Panc1 (cell line): ENCODE results near the gene ANGPTL3. TPM values are rescaled to one million over a fixed set of nuclear protein-coding genes. Genes with fewer than 3 reads are reported as not detected.

Experiments
- ATAC-seq: fragments of 200-7000 bp; cut with Tn5 transposase; 2 replicates; pipeline ENCODE4 v1.9.1; 2020; ENCODE audit warnings: mild to moderate bottlenecking, moderate library complexity
- BruUV-seq: library from RNA; stranded (reverse); fragments of 400-500 nt; replicated peaks from 2 replicates; lab custom pipeline; 2021; lab: Mats Ljungman, UMichigan
- CTCF ChIA-PET: fragments of 300-600 bp; sonication (Branson Sonifier 250); formaldehyde crosslinking; loops from one replicate; lab custom pipeline; 2022; ENCODE audit warnings: antibody characterized with exemption; lab: Charles Lee
- POLR2A ChIA-PET: fragments of 300-600 bp; sonication (Branson Sonifier 250); formaldehyde crosslinking; loops from one replicate; lab custom pipeline; 2022; ENCODE audit warnings: antibody characterized with exemption; lab: Charles Lee
- DNase-seq: peaks from one replicate; pipeline ENCODE4 v3.0.0-alpha.2; 2010; ENCODE audit warnings: low read depth, low spot score
- H3K27ac ChIP-seq: 2 replicates; pipeline ENCODE4 v1.5.1; 2011; ENCODE audit warnings: mild to moderate bottlenecking, low read length, inconsistent platforms
- H3K27me3 ChIP-seq: fragments of 200-500 bp; sonication (Bioruptor generic); 2 replicates; pipeline ENCODE4 v1.6.0; 2014; ENCODE audit warnings: low read length, inconsistent platforms; ENCODE audit not compliant: control insufficient read depth, insufficient read depth
- H3K36me3 ChIP-seq: fragments of 200-500 bp; sonication (Bioruptor generic); 2 replicates; pipeline ENCODE4 v1.5.1; 2014; ENCODE audit warnings: inconsistent platforms, mild to moderate bottlenecking, low read length, moderate library complexity; ENCODE audit not compliant: control insufficient read depth, insufficient read depth
- H3K4me1 ChIP-seq: 2 replicates; pipeline ENCODE4 v1.5.1; 2011; ENCODE audit warnings: inconsistent platforms, mild to moderate bottlenecking, low read length, moderate library complexity; ENCODE audit not compliant: control insufficient read depth, insufficient read depth
- H3K4me3 ChIP-seq, 2 experiments: 2 replicates each; pipeline ENCODE4 v1.5.1; 2011 to 2012; ENCODE audit warnings: low read depth in 2 of 2, low read length in 2 of 2, mild to moderate bottlenecking in 2 of 2, inconsistent platforms in 1 of 2, moderate library complexity in 1 of 2
- H3K9me3 ChIP-seq: fragments of 200-500 bp; sonication (Bioruptor generic); 2 replicates; pipeline ENCODE4 v1.5.1; 2014; ENCODE audit warnings: low read depth, mild to moderate bottlenecking, inconsistent platforms, low read length, moderate library complexity; ENCODE audit not compliant: control insufficient read depth, insufficient read depth
- POLR2AphosphoS5 ChIP-seq: IDR thresholded peaks from 2 replicates; pipeline ENCODE4 v1.6.1; 2012; ENCODE audit warnings: mild to moderate bottlenecking, low read depth, low read length, moderate library complexity
- REST ChIP-seq, 2 experiments: IDR thresholded peaks; 2 replicates each; pipeline ENCODE4 v1.6.1; 2011 to 2012; ENCODE audit warnings: low read depth in 2 of 2, control low read depth in 1 of 2, low read length in 1 of 2, mild to moderate bottlenecking in 1 of 2, moderate library complexity in 1 of 2; ENCODE audit not compliant: insufficient read depth in 1 of 2
- SIN3A ChIP-seq: IDR thresholded peaks from 2 replicates; pipeline ENCODE4 v1.6.1; 2012; ENCODE audit warnings: low read depth, mild to moderate bottlenecking, low read length, moderate library complexity, borderline replicate concordance; ENCODE audit not compliant: insufficient read depth
- TCF7L2 ChIP-seq: IDR thresholded peaks from 2 replicates; pipeline ENCODE4 v1.6.1; 2011; ENCODE audit warnings: mild to moderate bottlenecking, low read depth, low read length, inconsistent platforms
- in situ Hi-C: cut with HindIII; loops from 2 replicates; pipeline ENCODE4 v1.10.0; 2016; ENCODE audit warnings: low sequenced_read_pairs, low pct_unique_long_range_greater_than_20kb
- intact Hi-C: fragments of 100-400 bp; cut with micrococcal nuclease; formaldehyde crosslinking; loops from one replicate; pipeline ENCODE4 v1.10.0; 2022; ENCODE audit not compliant: unreplicated experiment
- total RNA-seq: library from RNA; stranded (reverse); gene quantifications from one replicate; pipeline ENCODE4 v1.2.1, GENCODE V29; 2021; ENCODE audit not compliant: unreplicated experiment
- TF ChIP-seq, protein P1 (sequence below): fragments of 450-650 bp; IDR thresholded peaks from 2 replicates; pipeline ENCODE4 v1.5.1; 2017; ENCODE audit warnings: mild to moderate bottlenecking

ANGPTL3 gene
- total RNA-seq, 1 experiment from 2014 or later, result not detected

DNA sequence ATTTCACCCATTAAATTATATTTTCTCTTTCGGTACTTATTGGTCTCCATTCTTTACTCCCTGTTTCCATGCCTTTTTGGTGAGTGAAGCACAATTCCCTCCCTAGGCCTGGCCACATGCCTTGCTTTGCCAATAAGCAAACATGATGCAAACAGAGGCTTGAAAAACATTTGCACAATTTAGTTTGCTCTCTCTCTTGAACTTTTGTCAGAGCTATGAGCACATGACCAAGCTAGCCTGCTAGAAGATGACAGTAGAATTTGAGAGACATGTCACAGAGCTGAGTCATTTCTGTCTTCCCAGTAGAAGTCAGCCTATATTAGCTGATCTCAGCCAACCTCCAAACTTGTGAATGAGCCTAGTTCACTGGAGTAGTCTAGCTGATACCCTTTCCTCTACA, 24.6 kb downstream of the ANGPTL3 start:
- CTCF ChIA-PET, result no interaction called here
- DNase-seq (peak; percentile 91), ATAC-seq (0 out of 2 replicates have a peak, but pooled peaks have one; percentile 38)
- Histone ChIP-seq H3K27ac (no peak overlapping the region), H3K9me3 (no peaks in the 10 kb centered on the region), H3K4me3 (no peak overlapping the region), H3K36me3 (peaks cover 8% of the 10 kb centered on the region), H3K27me3 (no peaks in the 10 kb centered on the region), H3K4me1 (no peaks in the 10 kb centered on the region)
- BruUV-seq, result no TSS peak
- POLR2A ChIA-PET, result no interaction called here
- in situ Hi-C loops (no loop called here), intact Hi-C loops (no loop called here)
- TF ChIP-seq POLR2AphosphoS5 (no peak), TCF7L2 (no peak), SIN3A (no peak), REST (IDR thresholded peaks at IDR 0.05; ENCODE audit: insufficient read depth in 1 of 2, low read depth in 2 of 2, low read length in 1 of 2) (no peak)
- TF ChIP-seq, protein P1, sequence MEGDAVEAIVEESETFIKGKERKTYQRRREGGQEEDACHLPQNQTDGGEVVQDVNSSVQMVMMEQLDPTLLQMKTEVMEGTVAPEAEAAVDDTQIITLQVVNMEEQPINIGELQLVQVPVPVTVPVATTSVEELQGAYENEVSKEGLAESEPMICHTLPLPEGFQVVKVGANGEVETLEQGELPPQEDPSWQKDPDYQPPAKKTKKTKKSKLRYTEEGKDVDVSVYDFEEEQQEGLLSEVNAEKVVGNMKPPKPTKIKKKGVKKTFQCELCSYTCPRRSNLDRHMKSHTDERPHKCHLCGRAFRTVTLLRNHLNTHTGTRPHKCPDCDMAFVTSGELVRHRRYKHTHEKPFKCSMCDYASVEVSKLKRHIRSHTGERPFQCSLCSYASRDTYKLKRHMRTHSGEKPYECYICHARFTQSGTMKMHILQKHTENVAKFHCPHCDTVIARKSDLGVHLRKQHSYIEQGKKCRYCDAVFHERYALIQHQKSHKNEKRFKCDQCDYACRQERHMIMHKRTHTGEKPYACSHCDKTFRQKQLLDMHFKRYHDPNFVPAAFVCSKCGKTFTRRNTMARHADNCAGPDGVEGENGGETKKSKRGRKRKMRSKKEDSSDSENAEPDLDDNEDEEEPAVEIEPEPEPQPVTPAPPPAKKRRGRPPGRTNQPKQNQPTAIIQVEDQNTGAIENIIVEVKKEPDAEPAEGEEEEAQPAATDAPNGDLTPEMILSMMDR, result no peak

DNA sequence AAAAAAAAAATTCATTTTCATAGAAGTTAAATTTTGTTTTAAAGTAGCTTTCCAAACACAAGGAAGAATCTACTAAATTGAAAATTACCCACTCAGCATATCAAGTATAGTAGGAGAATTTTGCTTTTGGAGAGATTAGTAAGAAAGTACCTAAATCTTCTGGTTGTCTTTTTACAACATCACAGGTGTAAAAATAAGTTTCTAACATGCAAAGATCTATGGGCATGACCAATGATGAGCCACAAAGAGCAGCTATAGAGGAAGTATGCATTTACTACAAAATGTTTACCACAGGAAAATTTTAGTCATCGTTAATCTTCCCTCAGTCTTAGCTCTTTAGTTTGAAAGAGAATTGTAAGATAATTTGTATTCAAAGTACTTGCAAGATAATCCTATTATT, 28.1 kb downstream of the ANGPTL3 start:
- CTCF ChIA-PET, result no interaction called here
- no peak overlapping the region for H3K27ac ChIP-seq
- H3K27me3 ChIP-seq, result no peaks in the 10 kb centered on the region
- in situ Hi-C loops (no loop called here), intact Hi-C loops (no loop called here)
- no peaks in the 10 kb centered on the region for H3K9me3 ChIP-seq
- TF ChIP-seq SIN3A (no peak), TCF7L2 (no peak), POLR2AphosphoS5 (no peak), REST (IDR thresholded peaks at IDR 0.05; ENCODE audit: insufficient read depth in 1 of 2, low read depth in 2 of 2, low read length in 1 of 2) (no peak)
- TF ChIP-seq, protein P1, result no peak
- no peaks in the 10 kb centered on the region for H3K4me1 ChIP-seq
- DNase-seq, result no peak
- ATAC-seq, result no peak
- H3K36me3 ChIP-seq, result no peaks in the 10 kb centered on the region; the same call in 1 of the 2 replicates
- POLR2A ChIA-PET, result interaction anchor here (0.6 kb wide), 1 partner anchor 57 kb away, joined by 5 read pairs; no protein-coding TSS in a partner anchor
- BruUV-seq, result no TSS peak
- no peak overlapping the region for H3K4me3 ChIP-seq
